NB4 (cell line): Measurements from ENCODE around the gene PYGM.

ENCODE experiments used
- MAX ChIP-seq: IDR thresholded peaks from 2 replicates; pipeline ENCODE4 v1.6.1; 2011; ENCODE audit warnings: low read depth, low read length
- POLR2A ChIP-seq: IDR thresholded peaks from 2 replicates; pipeline ENCODE4 v1.6.1; 2011; ENCODE audit warnings: mild to moderate bottlenecking; ENCODE audit not compliant: insufficient read length; ENCODE audit errors: extremely low read depth
- TF ChIP-seq, protein P1 (sequence below): IDR thresholded peaks from one replicate; pipeline ENCODE4 v1.5.1; 2012; ENCODE audit warnings: low read depth, low read length

GRCh38 chr11:64787526-64788320, 27.9 kb upstream of the PYGM start:
- TF ChIP-seq, protein P1, sequence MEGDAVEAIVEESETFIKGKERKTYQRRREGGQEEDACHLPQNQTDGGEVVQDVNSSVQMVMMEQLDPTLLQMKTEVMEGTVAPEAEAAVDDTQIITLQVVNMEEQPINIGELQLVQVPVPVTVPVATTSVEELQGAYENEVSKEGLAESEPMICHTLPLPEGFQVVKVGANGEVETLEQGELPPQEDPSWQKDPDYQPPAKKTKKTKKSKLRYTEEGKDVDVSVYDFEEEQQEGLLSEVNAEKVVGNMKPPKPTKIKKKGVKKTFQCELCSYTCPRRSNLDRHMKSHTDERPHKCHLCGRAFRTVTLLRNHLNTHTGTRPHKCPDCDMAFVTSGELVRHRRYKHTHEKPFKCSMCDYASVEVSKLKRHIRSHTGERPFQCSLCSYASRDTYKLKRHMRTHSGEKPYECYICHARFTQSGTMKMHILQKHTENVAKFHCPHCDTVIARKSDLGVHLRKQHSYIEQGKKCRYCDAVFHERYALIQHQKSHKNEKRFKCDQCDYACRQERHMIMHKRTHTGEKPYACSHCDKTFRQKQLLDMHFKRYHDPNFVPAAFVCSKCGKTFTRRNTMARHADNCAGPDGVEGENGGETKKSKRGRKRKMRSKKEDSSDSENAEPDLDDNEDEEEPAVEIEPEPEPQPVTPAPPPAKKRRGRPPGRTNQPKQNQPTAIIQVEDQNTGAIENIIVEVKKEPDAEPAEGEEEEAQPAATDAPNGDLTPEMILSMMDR: peak; percentile 91
- TF ChIP-seq POLR2A: no peak
- no peak for TF ChIP-seq MAX
